C1 segment of cervical spinal cord (tissue), 14 donors: ENCODE measurements around the gene DIAPH3.
"Not testable (repeated sequence)": the region's sequence is repeated elsewhere in the genome, so short reads cannot be mapped to it uniquely, and the experiment has no call there.

Experiments used
- DNase-seq, 14 donors: peaks; one replicate each; lab custom pipeline; 2025; lab: John Stamatoyannopoulos, UW

Gene DIAPH3

DNA sequence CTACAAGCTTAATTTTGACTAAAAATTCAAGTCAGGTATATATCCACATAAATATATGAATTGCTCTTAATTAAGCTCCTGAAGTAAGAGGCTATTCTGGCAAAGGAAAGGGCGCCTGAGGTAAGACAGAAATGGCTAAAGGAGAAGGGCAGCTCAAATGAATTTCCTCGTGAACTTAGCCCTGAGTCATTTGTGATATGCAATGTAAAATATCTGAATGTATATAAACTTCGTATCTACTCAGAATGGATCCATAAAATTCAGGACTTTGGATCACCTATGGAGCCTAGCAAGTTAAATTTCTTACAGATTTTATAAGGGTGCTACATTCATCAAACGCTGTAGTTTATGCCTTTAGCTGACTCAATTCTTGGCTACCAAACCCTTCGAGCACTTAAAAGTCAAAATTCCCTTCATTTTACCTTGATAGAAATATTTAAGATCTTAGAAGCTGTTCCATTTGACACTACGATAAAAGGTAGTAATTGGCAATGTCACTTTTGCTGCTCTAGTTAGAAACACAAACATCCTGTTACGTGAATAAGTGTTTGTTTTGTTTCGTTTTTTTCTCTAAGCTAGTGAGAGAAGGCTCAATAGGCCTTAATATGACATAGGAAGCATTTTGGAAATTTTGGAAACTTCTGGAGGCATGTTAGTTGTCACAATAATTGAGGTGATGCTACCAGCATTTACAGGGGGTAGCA, 69.2 kb downstream of the DIAPH3 start:
- no peak for DNase-seq

DNA sequence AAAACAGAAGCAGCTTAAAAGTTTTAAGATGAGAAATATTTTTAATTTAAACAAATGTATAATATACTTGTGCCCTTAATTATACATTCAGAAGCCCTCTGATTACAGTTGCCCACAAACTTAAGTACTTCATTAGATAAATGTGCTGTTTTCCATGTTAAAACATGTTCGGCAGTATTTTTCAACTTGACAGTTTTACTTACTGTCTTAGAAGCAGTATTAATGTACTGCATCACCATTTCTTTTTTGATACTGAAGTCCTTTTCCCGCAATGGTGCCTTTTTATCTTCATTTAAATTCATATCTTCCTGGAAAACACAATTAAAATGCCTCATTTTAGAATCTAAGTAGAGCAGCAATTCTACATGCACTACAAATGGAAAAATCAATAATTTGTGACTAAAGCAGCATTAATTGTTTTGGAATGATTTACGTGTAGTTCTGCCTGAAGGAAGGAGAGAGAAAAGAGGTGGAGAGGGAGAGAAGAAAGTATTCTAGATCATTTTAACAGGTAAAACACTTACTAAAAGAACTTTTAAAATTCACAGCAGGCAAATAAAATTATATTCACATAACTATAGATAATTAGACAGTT, 70.2 kb downstream of the DIAPH3 start:
- DNase-seq, result no peak

DNA sequence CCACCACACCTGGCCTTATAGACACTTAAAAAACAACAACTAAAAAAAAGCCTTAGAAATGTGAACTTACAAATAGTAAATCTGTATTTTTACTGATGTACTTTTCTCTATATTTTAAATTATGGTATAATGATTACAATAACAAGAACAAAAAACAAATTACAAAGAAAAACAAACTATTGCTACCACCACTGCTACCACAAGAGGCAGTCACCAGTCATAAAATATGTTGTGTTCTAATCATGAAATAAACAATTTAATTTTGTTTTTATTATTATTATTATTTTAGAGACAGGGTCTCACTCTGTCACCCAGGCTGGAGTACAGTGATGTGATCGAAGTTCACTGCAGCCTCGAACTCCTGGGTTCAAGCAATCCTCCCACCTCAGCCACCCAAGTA, 72.2 kb downstream of the DIAPH3 start:
- DNase-seq, result no peak

DNA sequence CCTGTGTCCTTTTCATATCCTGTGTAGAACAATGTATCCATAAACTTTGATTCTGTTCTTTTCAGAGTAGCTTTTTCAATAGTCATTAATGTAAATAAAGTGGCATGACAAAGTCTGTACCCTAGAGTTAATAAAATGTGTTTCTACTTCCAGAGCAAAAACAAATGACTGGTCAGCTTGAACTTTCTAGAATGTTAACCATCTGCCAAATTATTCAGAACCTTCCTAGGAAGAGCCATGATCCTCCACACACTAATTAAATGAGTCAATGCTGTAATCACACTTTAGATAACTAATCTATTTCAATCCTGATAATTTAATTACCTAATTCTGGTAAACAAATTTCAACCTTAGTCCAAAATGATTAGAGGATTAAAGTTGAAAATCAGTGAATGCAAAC, 73.2 kb downstream of the DIAPH3 start:
- DNase-seq, result no peak

DNA sequence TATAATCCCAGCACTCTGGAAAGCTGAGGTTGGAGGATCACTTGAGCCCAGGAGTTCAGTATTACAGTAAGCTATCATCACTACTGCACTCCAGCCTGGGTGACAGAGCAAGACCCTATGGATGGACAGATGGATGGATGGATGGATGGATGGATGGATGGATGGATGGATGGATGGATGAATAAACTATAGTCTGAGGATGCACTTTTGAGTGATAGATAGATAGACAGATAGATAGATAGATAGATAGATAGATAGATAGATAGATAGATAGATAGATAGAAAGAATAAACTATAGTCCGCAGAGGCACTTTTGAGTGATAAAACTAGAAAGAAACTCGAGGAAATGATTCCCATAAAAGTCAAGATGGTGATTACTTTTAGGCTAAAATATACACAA, 79.9 kb downstream of the DIAPH3 start:
- DNase-seq, result not testable (repeated sequence)

DNA sequence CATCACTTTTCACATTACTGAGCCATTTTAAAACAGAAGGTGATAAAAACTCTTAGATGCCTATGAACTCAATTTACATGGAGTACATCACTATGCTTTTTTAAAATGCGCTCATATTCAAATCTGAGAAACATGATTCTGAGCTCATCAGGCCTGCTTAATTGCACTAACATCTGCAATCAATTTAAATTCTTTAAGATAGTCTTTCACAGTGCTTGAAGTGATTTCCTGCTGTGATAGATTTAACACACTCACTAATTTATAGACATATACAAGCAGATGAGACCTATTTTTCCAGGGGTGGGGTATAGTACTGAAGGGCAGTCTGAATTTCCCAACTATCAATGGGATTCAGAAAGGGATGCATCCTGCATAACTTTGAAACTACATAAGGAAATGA, 82.9 kb downstream of the DIAPH3 start:
- no peak for DNase-seq

DNA sequence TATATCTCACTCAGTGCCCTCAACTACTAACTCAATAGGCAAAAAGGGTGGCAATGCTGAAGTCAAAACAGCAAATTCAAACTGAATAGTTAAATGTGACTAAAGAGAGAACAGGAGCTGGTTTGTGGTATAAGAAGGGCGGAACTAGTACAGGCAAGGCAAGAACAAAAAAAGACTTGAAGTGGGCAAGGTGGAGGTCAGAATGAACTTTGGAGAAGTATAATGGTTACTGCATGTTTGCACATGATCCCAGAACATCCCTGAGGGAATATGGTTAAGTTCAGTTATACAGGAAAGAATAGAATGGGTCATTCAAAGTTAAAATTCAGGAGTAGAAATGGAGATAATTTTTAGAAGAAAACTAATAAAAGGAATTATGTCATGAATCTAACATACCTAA, 85.5 kb downstream of the DIAPH3 start:
- DNase-seq, result no peak

DNA sequence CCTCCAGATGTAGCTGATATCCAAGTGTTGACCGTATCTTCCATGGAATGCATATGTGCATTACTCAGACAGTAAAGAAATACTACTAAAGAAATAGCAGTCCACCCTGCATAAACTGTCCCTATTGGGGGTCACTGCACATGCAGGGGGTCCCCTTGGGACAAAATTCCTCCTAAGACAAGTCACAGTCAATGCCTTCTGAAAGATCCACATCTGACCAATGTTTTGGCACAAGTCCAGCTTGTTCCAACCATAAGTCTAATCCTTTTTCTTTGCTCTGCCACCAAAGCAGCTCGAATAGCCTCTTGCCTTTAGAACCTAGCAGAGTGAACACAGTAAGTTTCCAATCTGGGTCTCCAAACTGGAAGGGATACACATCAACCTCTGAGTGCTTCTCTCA, 87.9 kb downstream of the DIAPH3 start:
- no peak for DNase-seq

DNA sequence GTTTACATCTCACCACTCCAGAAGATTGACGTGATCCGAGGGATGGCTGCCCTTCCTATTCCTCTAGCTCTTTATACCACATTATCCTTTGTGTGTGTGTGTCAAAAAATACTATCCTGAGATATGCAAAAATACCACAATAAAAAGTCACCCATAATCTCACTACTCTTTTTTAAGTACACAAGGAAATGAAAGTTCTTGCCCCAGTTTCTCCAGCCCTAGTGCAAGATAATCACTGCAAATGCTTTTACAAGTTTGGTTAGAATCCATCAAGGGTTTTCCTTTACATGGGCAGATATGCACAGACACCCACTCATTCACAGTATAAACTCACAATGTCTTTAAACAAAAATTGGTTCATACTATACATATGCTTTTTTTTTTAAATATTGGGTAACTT, 89.3 kb downstream of the DIAPH3 start:
- DNase-seq, result no peak

DNA sequence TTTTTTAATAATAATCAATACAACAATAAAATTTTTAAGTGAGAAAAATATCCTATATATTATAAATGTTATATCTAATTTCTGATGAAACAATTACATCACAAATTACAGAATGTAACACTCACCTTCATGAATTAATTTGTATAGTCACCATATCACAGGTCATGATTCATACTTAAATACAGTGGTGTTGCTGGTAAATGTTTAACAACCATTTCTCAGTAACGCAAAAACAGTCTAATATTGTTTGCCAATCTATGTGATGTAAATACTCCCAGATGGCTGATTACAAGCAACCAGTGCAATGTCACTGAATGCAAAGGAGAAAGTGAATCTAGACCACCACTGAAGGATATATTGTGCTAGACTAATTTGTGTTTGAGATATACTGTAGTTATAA, 97.5 kb downstream of the DIAPH3 start:
- DNase-seq, result no peak

DNA sequence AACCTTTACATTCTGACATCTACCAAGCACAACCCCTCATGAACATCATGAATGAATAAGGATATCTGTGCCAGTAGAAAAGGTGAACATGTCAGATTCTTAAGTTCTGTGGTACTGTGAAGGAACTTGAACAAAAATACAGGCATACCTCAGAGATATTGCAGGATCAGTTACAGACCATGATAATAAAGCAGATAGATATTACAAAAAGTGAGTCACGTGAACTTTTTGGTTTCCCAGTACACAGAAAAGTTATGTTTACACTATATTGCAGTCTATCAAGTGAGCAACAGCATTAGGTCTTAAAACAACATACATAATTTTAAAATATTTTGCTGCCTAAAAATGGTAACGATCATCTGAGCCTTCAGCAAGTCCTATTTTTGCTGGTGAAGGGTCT, 101.2 kb downstream of the DIAPH3 start:
- no peak for DNase-seq

DNA sequence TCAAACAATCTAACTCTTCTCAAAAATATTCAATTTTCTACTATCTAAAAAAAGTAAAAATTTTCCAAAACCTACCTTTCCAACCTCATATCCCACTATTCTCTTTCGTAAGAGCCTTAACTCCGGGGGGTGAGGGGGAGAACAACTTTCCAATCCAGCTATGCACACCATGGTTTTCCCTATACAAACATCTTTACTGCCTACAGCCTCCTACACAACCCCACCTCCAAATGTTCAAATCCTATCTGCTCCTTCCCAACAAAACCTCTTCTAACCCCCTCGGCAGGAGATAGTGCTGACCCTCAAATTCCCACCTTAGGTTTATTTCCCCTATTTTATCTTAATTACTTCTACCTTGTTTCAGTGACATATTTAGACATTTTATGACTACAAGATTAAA, 102.0 kb downstream of the DIAPH3 start:
- no peak for DNase-seq

DNA sequence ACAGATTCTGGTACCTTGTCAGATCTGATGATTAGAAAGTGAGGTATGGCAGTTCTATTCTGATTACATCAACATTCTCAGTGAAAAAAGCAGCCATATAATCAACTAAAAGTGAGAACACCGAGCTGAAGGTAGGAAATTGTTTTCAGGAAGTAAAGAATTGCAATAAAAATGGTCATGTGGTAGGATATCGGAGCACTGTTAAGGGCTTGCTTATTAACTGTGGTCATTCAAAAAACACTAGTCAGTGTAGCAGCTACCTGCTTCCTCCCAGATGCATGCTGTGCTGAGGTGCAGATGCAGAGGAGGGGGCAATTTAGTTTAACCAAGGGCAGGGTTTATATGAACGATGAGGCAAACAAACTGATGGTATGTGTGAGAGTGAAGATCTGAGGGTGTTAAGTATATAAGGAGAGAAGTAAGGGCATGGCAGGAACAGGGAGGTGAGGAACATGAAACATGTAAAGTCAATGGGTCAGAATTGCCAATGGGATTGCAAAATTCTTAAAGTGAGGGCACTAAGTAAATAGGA, 111.9 kb downstream of the DIAPH3 start:
- no peak for DNase-seq

DNA sequence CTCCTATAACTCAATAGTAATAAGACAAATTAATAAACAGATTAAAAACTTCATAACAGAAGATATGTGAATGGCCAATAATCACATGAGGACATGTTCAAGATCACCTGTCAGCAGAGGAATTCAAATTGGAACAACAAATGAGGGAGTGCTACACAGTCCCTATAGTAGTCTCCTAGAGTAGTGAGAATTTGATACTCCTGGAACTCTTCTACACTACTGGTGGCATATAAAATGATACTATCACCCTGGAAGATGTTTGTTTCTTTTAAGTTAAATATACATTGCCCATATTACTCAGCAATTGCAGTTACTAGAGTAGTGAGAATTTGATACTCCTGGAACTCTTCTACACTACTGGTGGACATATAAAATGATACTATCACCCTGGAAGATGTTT, 115.4 kb downstream of the DIAPH3 start:
- DNase-seq, result not testable (repeated sequence)

DNA sequence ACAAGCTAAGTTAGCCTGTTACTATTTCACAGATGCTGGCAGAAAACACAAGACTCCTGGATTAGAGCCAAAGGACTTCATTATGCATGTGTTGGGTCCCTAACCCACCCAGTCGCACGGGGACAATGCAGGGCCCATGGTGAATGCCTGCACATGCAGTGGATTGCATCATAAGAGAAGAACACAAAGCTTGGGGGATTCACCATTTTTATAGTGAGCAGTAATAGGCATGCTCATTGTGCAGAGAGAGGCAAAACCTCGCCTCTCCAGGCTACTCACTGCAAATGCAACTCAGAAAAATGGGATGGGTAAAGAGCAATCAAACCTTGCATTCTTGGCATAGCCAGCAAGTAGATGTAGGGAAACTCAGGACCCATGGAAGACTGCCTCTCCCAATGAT, 115.8 kb downstream of the DIAPH3 start:
- no peak for DNase-seq

DNA sequence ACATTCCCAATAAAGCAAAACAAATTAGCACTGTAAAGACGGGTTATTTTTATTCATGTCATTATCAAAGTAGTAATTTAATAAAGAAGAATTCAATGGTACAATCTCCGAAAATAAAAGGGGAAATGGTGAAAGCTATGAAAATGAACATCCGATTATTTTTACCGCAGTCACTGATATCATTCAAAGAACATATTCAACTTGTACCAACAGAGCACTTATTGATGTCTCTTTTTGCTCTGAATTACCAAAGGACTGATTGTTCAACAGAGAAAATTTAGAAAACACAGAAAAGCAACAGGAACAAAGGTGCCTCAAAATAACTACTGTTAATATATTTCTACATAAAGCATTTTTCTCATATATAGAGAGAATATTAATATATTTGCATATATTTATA, 119.4 kb downstream of the DIAPH3 start:
- no peak for DNase-seq

DNA sequence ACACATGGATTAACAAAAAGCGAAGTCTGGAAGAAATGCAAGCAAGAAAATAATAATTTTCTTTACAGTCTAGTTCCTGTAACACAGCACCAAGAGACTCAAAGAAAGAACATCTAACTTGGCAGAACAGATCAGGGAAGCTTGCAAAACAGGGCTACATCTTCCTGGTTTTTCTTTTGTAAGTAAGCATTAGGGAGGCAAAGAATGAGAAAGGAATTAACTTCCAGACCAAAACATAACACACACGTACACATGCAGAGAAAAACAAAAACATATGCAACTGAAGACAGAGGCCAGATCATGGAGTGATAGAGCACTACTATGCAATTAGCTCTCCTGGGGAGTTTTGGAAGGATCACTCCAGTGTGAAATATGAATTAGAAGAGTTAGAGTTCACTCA, 120.5 kb downstream of the DIAPH3 start:
- DNase-seq, result no peak

DNA sequence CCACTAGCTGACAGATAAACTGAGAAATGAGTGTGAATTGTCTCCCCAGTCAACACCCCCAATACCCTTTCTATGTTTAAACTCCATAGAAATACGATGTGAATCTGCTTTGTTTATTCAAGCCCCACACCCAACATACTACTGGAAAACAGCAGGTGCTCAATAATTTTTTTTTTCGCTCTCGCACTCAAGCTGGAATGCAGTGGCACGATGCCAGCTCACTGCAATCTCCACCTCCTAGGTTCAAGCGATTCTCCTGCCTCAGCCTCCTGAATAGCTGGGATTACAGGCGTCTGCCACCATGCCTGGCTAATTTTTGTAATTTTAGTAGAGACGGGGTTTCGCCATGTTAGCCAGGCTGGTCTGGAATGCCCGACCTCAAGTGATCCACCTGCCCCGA, 123.1 kb downstream of the DIAPH3 start:
- not testable (repeated sequence) for DNase-seq

DNA sequence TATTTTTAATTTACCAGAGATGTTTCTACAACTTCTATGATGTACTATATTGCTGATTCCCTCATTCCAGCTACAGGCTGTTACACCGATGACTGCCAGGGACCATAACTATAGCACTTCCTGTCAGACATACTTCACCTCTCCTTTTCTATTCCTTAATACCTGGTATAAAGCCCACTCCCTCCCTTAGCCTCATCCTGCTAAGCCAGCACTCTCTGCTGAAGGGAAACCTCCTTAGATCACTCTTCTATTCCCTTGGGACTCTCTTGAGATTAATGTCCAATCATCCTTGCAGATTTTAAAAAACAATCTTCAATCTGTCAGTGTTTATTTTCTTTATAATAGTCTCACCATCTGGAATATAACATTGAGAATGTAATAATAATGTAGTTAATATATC, 127.9 kb downstream of the DIAPH3 start:
- DNase-seq, result no peak

DNA sequence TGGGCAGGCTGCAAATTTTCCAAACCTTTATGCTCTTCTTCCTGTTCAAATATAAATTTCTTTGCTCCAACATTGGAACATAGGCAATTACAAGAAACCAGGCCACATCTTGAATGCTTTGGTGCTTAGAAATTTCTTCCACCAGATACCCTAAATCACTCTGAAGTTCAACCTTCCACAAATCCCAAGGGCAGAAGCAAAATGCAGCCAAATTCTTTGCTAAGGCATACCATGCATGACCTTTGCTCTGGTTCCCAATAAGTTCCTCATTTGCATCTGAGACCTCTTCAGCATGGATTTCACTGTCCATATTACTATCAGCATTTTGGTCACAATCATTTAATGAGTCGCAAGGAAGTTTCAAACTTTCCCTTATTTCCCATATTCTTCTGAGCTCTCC, 130.9 kb downstream of the DIAPH3 start:
- no peak for DNase-seq

DNA sequence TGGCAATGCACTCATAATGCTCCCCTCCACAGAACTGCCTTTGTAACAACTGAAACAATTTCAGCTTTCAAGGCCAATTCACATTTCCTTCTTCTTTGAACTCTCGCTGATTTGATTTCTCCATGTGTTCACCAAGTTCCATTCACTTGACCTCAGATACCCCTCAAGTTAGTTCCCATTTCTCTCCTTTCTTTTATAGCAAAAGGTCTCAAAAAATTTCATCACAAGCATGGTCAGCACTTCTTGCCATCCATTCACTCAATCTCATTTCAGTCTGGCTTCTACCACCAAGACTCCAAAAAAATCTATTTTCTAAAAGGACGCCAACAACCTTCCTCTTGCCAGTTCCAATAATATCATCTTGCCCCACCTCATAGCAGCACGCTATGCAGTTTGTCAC, 135.7 kb downstream of the DIAPH3 start:
- DNase-seq, result no peak

DNA sequence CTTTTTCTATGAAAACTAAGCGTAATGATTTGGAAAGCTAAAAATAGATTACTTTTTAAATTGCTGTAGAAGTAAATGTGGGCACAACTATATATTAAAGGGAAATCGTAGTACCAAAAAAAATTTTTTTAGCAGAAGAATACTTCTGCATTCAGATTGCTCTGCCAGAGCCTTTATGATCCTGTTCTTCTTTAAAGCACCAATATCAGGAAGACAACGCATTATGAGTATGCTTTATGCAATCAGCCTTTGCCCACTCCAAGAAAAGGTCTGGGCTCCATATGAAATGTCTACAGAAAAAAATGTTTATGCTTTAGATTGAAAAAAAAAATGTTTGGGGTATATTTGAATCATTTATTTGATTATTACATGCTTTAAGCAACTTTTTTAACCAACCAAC, 137.4 kb downstream of the DIAPH3 start:
- no peak for DNase-seq

DNA sequence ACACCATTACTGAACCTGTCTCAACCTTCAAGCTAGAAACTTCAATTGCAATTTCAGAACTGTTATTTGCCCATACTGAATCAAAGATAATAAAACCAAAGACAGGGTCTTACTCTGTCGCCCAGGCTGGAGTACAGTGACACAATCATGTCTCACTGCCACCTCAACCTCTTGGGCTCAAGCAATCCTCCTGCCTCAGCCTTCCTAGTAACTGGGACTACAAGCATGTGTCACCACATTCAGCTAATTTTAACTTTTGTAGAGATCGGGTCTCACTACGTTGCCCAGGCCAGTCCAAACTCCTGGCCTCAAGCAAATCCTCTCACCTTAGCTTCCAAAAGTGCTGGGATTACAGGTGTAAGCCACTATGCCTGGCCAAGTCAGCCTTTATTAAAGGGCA, 143.4 kb downstream of the DIAPH3 start:
- DNase-seq, result no peak
